H9 (cell line): Measurements from ENCODE around the gene AKNA. TPM values are rescaled to one million over a fixed set of nuclear protein-coding genes. Genes with fewer than 3 reads are reported as not detected.

Source experiments
- DNase-seq: peaks from one replicate; pipeline ENCODE4 v3.0.0-alpha.2; 2017
- H2AFZ ChIP-seq: one replicate; pipeline ENCODE4 v1.6.1; 2013; ENCODE audit warnings: mild to moderate bottlenecking, low read length, control low read depth, moderate library complexity
- H2AK5ac ChIP-seq: 2 replicates; pipeline ENCODE4 v1.6.1; 2013; ENCODE audit warnings: low read length, control low read depth, mixed read lengths; ENCODE audit not compliant: insufficient read length
- H2BK120ac ChIP-seq: one replicate; pipeline ENCODE4 v1.6.1; 2013; ENCODE audit warnings: low read depth, mild to moderate bottlenecking, low read length, control low read depth, inconsistent platforms; ENCODE audit not compliant: poor library complexity, severe bottlenecking
- H2BK12ac ChIP-seq: 2 replicates; pipeline ENCODE4 v1.6.1; 2013; ENCODE audit warnings: low read length, control low read depth, mixed read lengths, low read depth; ENCODE audit not compliant: insufficient read length
- H2BK15ac ChIP-seq: 2 replicates; pipeline ENCODE4 v1.6.1; 2013; ENCODE audit warnings: low read depth, low read length, control low read depth
- H2BK20ac ChIP-seq: one replicate; pipeline ENCODE4 v1.6.1; 2013; ENCODE audit warnings: low read depth, mild to moderate bottlenecking, low read length, control low read depth, inconsistent platforms; ENCODE audit not compliant: poor library complexity, severe bottlenecking
- H2BK5ac ChIP-seq: 2 replicates; pipeline ENCODE4 v1.6.1; 2013; ENCODE audit warnings: low read length, control low read depth, mixed read lengths; ENCODE audit not compliant: insufficient read length
- H3K14ac ChIP-seq: 2 replicates; pipeline ENCODE4 v1.6.1; 2013; ENCODE audit warnings: low read length, control low read depth; ENCODE audit not compliant: insufficient read depth
- H3K18ac ChIP-seq: 2 replicates; pipeline ENCODE4 v1.6.1; 2013; ENCODE audit warnings: low read depth, mild to moderate bottlenecking, mixed read lengths, low read length, control low read depth; ENCODE audit not compliant: insufficient read length
- H3K23ac ChIP-seq: 2 replicates; pipeline ENCODE4 v1.6.1; 2013; ENCODE audit warnings: low read length, control low read depth, mixed read lengths, low read depth; ENCODE audit not compliant: insufficient read length
- H3K23me2 ChIP-seq: 2 replicates; pipeline ENCODE4 v1.6.1; 2013; ENCODE audit warnings: low read depth, mild to moderate bottlenecking, mixed read lengths, low read length, control low read depth; ENCODE audit not compliant: insufficient read length, poor library complexity, severe bottlenecking
- H3K27ac ChIP-seq: 2 replicates; pipeline ENCODE4 v1.5.1; 2013; ENCODE audit warnings: low read length, control low read depth, mixed read lengths, low read depth; ENCODE audit not compliant: insufficient read length
- H3K27me3 ChIP-seq: 2 replicates; pipeline ENCODE4 v1.6.1; 2013; ENCODE audit warnings: low read length, control low read depth, inconsistent platforms; ENCODE audit not compliant: insufficient read depth
- H3K4ac ChIP-seq: 2 replicates; pipeline ENCODE4 v1.6.1; 2013; ENCODE audit warnings: low read depth, mild to moderate bottlenecking, control low read depth, inconsistent platforms, low read length, moderate library complexity
- H3K4me1 ChIP-seq: 2 replicates; pipeline ENCODE4 v1.6.1; 2013; ENCODE audit warnings: low read length, control low read depth, inconsistent platforms; ENCODE audit not compliant: insufficient read depth
- H3K4me2 ChIP-seq: 2 replicates; pipeline ENCODE4 v1.6.1; 2013; ENCODE audit warnings: low read length, control low read depth, mixed read lengths; ENCODE audit not compliant: insufficient read length, insufficient read depth
- H3K56ac ChIP-seq: 2 replicates; pipeline ENCODE4 v1.6.1; 2013; ENCODE audit warnings: low read depth, mild to moderate bottlenecking, mixed read lengths, low read length, control low read depth; ENCODE audit not compliant: insufficient read length
- H3K79me1 ChIP-seq: 2 replicates; pipeline ENCODE4 v1.6.1; 2013; ENCODE audit warnings: low read depth, mild to moderate bottlenecking, moderate library complexity, low read length, control low read depth, inconsistent platforms; ENCODE audit not compliant: insufficient read depth, poor library complexity, severe bottlenecking
- H3K79me2 ChIP-seq: 2 replicates; pipeline ENCODE4 v1.6.1; 2013; ENCODE audit warnings: low read length, control low read depth, inconsistent platforms; ENCODE audit not compliant: insufficient read depth
- H3K9ac ChIP-seq: 2 replicates; pipeline ENCODE4 v1.6.1; 2013; ENCODE audit warnings: low read length, control low read depth, mixed read lengths; ENCODE audit not compliant: insufficient read length; ENCODE audit errors: extremely low read depth
- H3K9me3 ChIP-seq: one replicate; pipeline ENCODE4 v1.6.1; 2013; ENCODE audit warnings: low read depth, low read length, inconsistent platforms; ENCODE audit not compliant: control insufficient read depth
- H3T11ph ChIP-seq: one replicate; pipeline ENCODE4 v1.6.1; 2013; ENCODE audit warnings: mild to moderate bottlenecking, low read length, control low read depth, inconsistent platforms
- H4K20me1 ChIP-seq: one replicate; pipeline ENCODE4 v1.6.1; 2013; ENCODE audit not compliant: control insufficient read depth, insufficient read length, insufficient read depth
- H4K5ac ChIP-seq: 2 replicates; pipeline ENCODE4 v1.6.1; 2013; ENCODE audit warnings: low read depth, mild to moderate bottlenecking, mixed read lengths, low read length, control low read depth; ENCODE audit not compliant: insufficient read length
- H4K8ac ChIP-seq: replicated peaks from 2 replicates; pipeline ENCODE4 v1.6.1; 2013; ENCODE audit warnings: low read length, control low read depth, mixed read lengths, low read depth; ENCODE audit not compliant: insufficient read length
- H4K91ac ChIP-seq: 2 replicates; pipeline ENCODE4 v1.6.1; 2013; ENCODE audit warnings: low read depth, mild to moderate bottlenecking, moderate library complexity, mixed read lengths, low read length, control low read depth; ENCODE audit not compliant: insufficient read length
- H3K27ac Mint-ChIP-seq, 3 experiments: 2 replicates in 2 of 3; 3 replicates in 1 of 3; pipeline ENCODE4 v1.8.0; 2020 to 2021; ENCODE audit warnings: mixed read lengths in 3 of 3, mild to moderate bottlenecking in 1 of 3, moderate library complexity in 1 of 3
- H3K27me3 Mint-ChIP-seq: 2 replicates; pipeline ENCODE4 v1.8.0; 2021; ENCODE audit warnings: low read depth, mild to moderate bottlenecking, moderate library complexity, mixed read lengths
- H3K36me3 Mint-ChIP-seq, 3 experiments: 2 replicates in 2 of 3; 3 replicates in 1 of 3; pipeline ENCODE4 v1.8.0; 2020 to 2021; ENCODE audit warnings: low read depth in 3 of 3, mixed read lengths in 3 of 3; ENCODE audit not compliant: insufficient read depth in 1 of 3
- H3K4me1 Mint-ChIP-seq, 2 experiments: 2 replicates each; pipeline ENCODE4 v1.8.0; 2020; ENCODE audit warnings: mixed read lengths in 2 of 2
- H3K4me3 Mint-ChIP-seq, 2 experiments: 2 replicates in 1 of 2; 3 replicates in 1 of 2; pipeline ENCODE4 v1.8.0; 2020 to 2021; ENCODE audit warnings: mild to moderate bottlenecking in 2 of 2, mixed read lengths in 2 of 2, moderate library complexity in 1 of 2
- H3K9me3 Mint-ChIP-seq, 2 experiments: 2 replicates in 1 of 2; 3 replicates in 1 of 2; pipeline ENCODE4 v1.8.0; 2020; ENCODE audit warnings: mild to moderate bottlenecking in 2 of 2, mixed read lengths in 2 of 2, moderate library complexity in 1 of 2
- CTCF ChIP-seq: fragments of 200-600 bp; sonication (generic); conservative IDR thresholded peaks from 3 replicates; pipeline ENCODE4 v1.8.0; 2021; ENCODE audit warnings: antibody characterized with exemption, mild to moderate bottlenecking
- WGBS: extraction: QIAGEN DNeasy Blood & Tissue Kit; methylation state at CpG from one replicate; pipeline ENCODE4 v1.1.7; 2013; ENCODE audit warnings: missing lambda C conversion rate, low lambda C conversion rate, mixed read lengths; ENCODE audit not compliant: insufficient read length; ENCODE audit errors: extremely low coverage; 5-methylcytosine and 5-hydroxymethylcytosine counted together
- total RNA-seq: library from RNA; stranded (reverse); gene quantifications from 2 replicates; pipeline ENCODE4 v1.2.1, GENCODE V29; 2021

AKNA gene
- total RNA-seq, 1 experiment from 2014 or later = 19.7 TPM

GRCh38 chr9:114348261-114348905 is 39.4 kb downstream of the AKNA start:
- Histone ChIP-seq H2BK12ac (no peak overlapping the region), H3K18ac (peak overlapping the region; percentile 51), H3K4ac (no peak overlapping the region), H3K9me3 (no peaks in the 10 kb centered on the region), H2AFZ (no peak overlapping the region), H4K20me1 (no peaks in the 10 kb centered on the region), H3T11ph (no peak overlapping the region), H3K23me2 (no peaks in the 10 kb centered on the region), H2BK15ac (no peak overlapping the region), H3K4me1 (peaks cover 4% of the 10 kb centered on the region), H2BK120ac (no peak overlapping the region), H3K4me2 (no peak overlapping the region), H3K79me2 (no peaks in the 10 kb centered on the region), H2BK5ac (no peak overlapping the region), H4K5ac (no peak overlapping the region), H3K9ac (no peak overlapping the region), H3K23ac (no peak overlapping the region), H3K27ac (no peak overlapping the region), H3K14ac (peak overlapping the region; percentile 16; the same call in 1 of the 2 replicates), H3K79me1 (no peaks in the 10 kb centered on the region), H4K91ac (peak overlapping the region; percentile 48), H3K27me3 (no peaks in the 10 kb centered on the region), H4K8ac (no peak overlapping the region), H2BK20ac (no peak overlapping the region), H3K56ac (no peak overlapping the region), H2AK5ac (no peak overlapping the region)
- no peak for DNase-seq
- Mint-ChIP-seq H3K4me3 (no peak overlapping the region), H3K4me1 (peaks cover 14 to 20% of the 10 kb centered on the region in 2 experiments), H3K9me3 (no peaks in the 10 kb centered on the region), H3K36me3 (peaks cover 42 to 79% (median 64%) of the 10 kb centered on the region in 3 experiments; a peak in 6 of 7 replicates), H3K27me3 (no peaks in the 10 kb centered on the region; the same call in 1 of the 2 replicates), H3K27ac (peak overlapping the region; percentile 54 to 98 (median 94); a peak in 4 of 7 replicates)
- TF ChIP-seq CTCF = no peak
- WGBS = no CpG with 5 or more reads among the region's 12 CpGs
